ENCODE results near the gene FBXL15.

DNA sequence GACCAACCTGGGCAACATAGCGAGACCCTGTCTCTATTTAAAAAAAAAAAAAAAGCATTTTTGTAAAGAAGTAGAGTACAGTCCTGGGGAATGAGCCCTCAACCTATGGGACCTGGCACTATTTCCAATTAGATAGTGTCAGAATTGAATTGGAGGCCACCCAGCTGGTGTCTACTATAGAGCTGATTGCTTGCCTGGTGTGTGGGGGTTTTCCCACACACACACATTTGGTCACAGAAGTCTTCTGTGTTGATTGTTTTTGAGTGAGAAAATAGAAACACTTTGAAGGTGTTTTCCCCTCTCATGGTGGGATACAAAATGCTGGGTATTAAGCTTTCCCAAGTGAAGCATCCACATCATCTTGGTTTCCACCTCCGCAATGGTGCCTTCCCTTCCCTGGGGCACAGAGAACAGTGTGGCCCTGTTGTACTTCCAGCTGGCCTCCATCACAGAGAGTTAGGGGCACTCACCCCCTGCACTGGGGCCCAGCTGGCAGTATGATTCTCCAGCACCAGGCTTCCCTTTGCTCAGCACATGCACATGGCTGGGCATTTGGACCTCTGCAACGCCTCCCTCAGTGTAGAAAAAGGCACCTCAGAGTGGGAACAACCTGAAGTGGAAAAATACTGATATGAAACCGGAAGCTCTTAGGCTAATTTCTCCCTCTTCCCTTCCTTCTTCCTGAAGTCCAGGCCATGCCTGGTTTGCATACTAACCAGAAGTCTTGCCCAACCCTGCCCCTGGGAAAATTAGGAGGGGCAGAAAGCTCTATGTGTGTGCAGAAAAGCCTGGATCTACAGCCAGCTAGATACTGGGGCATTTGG is 35.8 kb upstream of the FBXL15 start:
- no peak for TF ChIP-seq ZIK1 (CRISPR knock-in tag; IDR thresholded peaks at IDR 0.05; ENCODE audit: borderline replicate concordance, low read depth)
- TF ChIP-seq, protein P1, sequence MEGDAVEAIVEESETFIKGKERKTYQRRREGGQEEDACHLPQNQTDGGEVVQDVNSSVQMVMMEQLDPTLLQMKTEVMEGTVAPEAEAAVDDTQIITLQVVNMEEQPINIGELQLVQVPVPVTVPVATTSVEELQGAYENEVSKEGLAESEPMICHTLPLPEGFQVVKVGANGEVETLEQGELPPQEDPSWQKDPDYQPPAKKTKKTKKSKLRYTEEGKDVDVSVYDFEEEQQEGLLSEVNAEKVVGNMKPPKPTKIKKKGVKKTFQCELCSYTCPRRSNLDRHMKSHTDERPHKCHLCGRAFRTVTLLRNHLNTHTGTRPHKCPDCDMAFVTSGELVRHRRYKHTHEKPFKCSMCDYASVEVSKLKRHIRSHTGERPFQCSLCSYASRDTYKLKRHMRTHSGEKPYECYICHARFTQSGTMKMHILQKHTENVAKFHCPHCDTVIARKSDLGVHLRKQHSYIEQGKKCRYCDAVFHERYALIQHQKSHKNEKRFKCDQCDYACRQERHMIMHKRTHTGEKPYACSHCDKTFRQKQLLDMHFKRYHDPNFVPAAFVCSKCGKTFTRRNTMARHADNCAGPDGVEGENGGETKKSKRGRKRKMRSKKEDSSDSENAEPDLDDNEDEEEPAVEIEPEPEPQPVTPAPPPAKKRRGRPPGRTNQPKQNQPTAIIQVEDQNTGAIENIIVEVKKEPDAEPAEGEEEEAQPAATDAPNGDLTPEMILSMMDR (CRISPR knock-in tag; IDR thresholded peaks at IDR 0.05), result no peak
- TF ChIP-seq, protein P2, sequence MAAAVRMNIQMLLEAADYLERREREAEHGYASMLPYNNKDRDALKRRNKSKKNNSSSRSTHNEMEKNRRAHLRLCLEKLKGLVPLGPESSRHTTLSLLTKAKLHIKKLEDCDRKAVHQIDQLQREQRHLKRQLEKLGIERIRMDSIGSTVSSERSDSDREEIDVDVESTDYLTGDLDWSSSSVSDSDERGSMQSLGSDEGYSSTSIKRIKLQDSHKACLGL (CRISPR knock-in tag; IDR thresholded peaks at IDR 0.05), result no peak
- TF ChIP-seq KDM4B (CRISPR knock-in tag; IDR thresholded peaks at IDR 0.05), result no peak
- TF ChIP-seq ZFP36L2 (CRISPR knock-in tag; IDR thresholded peaks at IDR 0.05), result no peak
- TF ChIP-seq, protein P3, sequence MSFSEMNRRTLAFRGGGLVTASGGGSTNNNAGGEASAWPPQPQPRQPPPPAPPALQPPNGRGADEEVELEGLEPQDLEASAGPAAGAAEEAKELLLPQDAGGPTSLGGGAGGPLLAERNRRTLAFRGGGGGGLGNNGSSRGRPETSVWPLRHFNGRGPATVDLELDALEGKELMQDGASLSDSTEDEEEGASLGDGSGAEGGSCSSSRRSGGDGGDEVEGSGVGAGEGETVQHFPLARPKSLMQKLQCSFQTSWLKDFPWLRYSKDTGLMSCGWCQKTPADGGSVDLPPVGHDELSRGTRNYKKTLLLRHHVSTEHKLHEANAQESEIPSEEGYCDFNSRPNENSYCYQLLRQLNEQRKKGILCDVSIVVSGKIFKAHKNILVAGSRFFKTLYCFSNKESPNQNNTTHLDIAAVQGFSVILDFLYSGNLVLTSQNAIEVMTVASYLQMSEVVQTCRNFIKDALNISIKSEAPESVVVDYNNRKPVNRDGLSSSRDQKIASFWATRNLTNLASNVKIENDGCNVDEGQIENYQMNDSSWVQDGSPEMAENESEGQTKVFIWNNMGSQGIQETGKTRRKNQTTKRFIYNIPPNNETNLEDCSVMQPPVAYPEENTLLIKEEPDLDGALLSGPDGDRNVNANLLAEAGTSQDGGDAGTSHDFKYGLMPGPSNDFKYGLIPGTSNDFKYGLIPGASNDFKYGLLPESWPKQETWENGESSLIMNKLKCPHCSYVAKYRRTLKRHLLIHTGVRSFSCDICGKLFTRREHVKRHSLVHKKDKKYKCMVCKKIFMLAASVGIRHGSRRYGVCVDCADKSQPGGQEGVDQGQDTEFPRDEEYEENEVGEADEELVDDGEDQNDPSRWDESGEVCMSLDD (CRISPR knock-in tag; IDR thresholded peaks at IDR 0.05; ENCODE audit: borderline replicate concordance), result no peak
- no peak for TF ChIP-seq TAF1 (CRISPR knock-in tag; IDR thresholded peaks at IDR 0.05)
- no peak for TF ChIP-seq MBD4 (IDR thresholded peaks at IDR 0.05; ENCODE audit: borderline replicate concordance, low read length)
- TF ChIP-seq EZH2 (conservative IDR thresholded peaks at IDR 0.05; ENCODE audit: low read depth, low read length), result no peak
- no peak for TF ChIP-seq ZFP1 (CRISPR knock-in tag; IDR thresholded peaks at IDR 0.05)
- TF ChIP-seq PHF8 (CRISPR knock-in tag; IDR thresholded peaks at IDR 0.05), result no peak
- TF ChIP-seq NR1H2 (CRISPR knock-in tag; IDR thresholded peaks at IDR 0.05; ENCODE audit: borderline replicate concordance, low read depth), result no peak
- no peak for TF ChIP-seq ZNF329 (CRISPR knock-in tag; IDR thresholded peaks at IDR 0.05; ENCODE audit: low read depth)
- TF ChIP-seq MAFF (IDR thresholded peaks at IDR 0.05; ENCODE audit: low read depth, low read length), result no peak

Data from HepG2 (cell line).